NCI-H2196 (cell line): ENCODE data around the gene CERCAM.
A peak's percentile ranks its signal among the peaks of the same experiment; 100 is the strongest.

ENCODE experiments used
- DNase-seq: peaks from one replicate; lab custom pipeline; 2025; ENCODE audit not compliant: unreplicated experiment; lab: John Stamatoyannopoulos, UW

CERCAM gene

DNA sequence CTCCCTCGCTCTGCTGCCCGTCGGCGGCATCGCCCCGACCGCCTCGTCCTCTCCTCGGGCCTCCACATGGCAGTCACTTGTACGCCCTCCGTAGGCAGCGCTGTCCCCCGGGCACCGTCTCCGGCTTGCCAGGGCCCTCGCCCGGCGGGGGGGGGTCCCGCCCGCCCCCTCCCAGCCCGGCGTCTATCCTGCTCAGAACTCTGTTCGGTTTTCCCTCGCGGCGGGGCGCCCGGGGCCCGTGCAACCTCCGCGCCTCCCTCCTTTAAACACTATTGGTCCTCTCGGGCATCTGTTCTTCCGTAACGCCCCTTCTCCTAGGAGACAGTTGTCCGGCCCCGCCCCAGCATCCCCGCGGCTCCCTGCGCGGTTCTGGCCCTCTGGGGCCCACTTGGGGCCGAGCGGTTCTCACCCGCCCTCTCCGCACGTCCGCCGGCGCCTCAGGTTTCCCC is 36.0 kb downstream of the CERCAM start:
- DNase-seq: peak; percentile 77

DNA sequence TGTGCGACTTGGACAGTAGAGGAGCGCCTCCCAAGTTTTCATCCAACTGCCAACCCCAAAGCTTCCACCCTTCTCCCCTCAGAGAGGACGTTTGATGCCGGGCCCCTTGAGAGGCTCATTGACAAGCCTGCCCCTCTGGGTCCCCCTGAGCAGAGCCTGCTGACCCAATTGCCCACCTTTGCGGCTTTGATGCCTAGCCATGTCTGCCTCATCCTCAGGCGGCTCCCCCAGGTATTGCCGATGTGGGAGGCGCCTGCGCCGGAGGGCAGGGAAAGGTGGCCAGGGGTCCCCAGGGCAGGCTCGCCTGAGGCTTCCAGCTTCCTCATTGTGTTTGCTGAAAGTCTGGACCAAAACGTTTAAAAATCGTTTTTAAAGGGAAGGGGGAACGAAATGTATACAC is 36.5 kb downstream of the CERCAM start:
- no peak for DNase-seq

DNA sequence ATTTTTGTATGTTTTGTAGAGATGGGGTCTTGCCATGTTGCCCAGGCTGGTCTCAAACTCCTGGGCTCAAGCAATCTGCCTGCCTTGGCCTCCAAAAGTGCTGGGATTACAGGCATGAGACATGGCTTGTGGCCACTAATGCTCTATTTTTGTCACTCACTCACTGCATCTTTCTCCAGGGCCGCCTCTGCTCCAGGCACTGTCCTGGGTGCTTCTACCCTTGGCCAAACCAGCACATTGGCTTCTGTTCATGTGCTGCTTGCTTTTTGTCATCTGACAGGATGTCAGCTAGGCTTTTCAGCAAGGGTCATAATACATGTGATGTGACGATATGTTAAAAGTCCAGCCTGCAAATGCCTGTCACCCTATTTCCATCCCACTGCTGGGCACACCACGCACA is 38.4 kb downstream of the CERCAM start:
- no peak for DNase-seq

DNA sequence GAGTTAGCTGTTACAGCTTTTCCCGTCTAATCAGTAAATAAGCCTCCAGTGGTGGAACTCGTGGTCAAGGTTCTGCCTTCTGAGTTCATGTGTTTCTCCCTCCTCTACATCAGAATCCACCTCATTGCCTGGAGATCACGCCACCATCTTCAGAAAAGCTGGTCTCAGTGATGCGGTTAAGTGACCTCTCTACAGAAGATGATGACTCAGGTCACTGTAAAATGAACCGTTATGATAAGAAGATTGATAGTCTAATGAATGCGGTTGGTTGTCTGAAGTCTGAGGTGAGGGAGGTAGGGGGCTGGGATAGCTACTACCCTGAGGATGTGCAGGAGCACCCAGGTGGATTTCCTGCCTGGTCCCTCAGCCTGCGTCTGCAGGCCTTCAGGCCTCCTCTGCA is 48.4 kb downstream of the CERCAM start:
- DNase-seq: no peak

DNA sequence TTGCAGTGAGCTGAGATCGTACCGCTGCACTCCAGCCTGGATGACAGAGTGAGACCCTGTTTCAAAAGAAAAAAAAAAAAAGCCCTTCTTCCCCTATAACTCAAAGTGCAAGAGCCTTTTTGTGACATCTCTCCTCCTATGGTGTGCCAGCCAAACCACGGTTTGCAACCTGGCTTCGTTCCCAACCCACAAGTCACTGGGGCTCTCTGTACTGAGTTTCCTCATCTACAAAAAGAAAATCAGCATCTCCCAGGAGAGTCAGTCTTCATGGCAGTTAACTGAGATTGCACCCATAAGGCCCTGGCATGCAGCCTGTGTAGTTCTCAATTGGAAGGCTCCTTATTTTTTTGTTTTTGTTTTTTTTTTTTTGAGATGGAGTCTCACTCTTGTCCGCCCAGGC is 49.9 kb downstream of the CERCAM start:
- DNase-seq: peak; percentile 26

DNA sequence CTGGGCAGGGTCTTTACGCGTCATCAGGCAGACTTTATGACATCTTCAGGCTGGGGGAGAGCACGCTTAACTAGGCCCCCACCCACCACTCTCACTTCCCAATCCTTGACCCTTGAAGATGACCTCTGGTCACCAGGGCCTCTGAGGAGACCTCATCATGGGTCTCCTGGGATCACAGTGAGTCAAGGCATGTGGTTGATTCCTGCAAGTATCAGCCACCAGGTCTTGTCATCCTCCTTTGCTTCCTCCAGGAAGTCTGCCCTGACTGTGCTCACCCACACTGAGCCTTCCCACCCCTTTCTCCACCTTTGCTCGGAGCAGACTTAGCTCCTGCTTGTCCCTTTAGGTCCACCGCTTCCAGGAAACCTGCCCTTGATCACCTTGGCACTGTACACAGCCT is 52.4 kb downstream of the CERCAM start:
- DNase-seq: no peak

DNA sequence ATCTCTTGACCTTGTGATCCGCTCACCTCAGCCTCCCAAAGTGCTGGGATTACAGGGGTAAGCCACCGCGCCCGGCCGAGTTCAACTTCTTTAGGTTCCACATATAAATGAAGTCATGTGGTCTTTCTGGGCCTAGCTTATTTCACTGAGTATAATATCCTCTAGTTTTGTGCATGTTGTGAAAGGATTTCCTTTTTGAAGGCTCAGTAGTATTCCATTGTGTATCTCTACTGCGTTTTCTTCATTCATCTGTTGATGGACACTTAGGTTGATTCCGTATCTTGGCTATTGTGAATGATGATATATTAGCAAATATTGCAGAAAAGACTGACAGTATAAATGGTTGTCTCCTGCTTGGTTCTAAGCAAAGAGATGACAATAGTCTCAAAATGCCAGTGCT is 55.2 kb downstream of the CERCAM start:
- no peak for DNase-seq

DNA sequence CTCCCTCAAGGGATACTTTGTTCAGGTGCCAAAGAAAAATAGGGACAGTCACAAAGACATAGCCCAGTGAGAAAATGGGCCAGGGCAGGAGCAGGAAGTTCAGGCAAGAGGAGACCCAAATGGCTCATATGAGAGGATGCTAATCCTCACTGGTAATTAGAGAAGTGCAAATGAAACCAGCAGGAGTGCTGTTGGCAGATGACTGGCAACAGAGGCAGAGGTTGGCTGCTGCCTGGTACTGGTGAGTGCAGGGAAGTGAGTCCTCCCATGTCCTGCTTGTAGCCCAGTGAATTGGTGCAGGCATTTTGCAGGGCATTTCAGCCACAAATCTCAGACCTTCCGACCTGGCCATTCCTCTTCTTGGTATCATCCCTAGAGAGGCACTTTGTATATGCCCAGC is 58.6 kb downstream of the CERCAM start:
- DNase-seq: no peak

DNA sequence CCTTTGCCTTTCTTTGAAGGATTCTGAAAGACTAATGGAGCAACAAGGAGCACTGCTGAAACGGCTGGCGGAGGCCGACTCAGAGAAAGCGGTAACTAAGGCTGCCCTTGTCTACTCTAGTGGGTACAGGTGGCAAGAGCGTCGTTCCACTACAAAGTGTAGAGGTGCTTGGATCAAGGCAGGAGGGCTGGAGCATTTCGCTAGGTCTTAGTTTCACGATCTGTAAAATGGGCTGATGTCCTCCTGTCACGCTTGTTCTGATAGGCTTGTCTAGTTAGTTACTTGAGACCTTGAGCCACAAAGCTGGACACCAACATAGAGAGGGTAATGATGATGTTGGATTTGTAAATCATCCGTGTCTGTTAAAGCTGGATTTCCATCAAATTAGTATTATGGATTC is 60.9 kb downstream of the CERCAM start:
- DNase-seq: no peak

DNA sequence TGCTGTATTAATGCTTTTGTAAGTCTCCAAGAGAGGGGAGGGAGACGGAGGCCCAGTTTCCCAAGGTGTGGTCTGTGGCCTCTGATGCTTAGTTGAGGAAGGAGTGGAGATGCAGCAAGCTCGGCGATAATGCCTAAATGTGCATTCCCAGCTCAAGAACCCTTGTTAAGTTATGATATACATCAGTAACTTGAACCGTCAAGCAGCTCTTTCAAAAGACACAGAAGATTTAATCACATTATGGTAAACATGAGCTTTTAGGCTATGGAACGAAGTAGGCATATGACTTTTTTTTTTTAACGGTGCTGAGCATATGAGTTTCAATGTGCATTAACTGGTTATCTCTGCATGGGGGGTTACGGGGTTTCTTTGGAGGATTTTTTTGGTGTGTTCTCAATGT is 61.5 kb downstream of the CERCAM start:
- no peak for DNase-seq

DNA sequence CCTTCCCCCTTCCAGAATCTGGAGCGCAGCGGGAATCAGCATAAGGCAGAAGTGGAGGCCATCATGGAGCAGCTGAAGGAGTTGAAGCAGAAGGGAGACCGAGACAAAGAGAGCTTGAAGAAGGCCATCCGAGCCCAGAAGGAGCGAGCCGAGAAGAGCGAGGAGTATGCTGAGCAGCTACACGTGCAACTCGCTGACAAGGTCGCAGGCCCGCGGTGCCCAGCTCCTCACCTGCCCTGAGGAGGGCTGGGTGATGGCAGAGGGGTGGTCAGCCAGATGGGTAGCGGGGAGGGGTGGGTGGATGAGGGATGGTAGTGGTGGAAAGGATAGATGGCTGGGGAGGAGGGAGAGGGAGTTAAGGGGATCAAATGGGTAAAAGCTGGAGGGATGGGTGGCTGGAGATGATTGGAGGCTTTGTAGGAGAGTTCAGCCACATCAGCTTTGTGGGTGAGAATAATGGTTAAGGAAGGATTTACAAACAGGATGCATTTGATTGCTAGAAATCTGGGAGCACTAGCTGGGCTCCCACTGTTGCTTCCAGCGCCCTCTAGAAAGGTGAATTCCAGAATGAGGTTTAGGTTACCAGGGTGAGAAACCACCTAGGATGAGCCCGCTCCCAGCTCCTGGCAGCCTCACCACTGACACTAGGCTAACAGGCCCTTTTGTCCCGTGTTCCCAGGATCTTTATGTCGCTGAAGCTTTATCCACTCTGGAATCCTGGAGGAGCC is 64.2 kb downstream of the CERCAM start:
- DNase-seq: no peak

DNA sequence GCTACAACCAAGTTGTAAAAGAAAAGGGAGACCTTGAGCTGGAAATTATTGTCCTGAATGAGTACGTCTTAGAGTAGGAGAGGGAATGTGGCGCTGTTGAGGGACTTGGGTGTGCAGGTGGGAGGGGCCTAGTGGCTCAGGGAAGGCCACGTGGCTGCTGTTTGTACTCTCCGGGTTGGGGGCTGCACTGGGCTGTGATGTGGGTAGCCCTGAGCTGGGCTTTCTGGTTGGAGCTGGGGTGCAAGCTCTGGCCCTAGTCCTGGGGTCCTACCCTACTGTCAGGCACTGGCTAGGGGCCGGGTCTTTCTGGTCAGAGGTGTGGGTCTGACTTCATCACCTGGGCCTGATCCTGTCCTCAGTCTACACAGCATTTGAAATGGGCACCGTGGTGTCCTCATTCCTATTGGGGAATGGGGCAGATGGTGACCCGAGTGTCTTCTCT is 64.8 kb downstream of the CERCAM start:
- no peak for DNase-seq

DNA sequence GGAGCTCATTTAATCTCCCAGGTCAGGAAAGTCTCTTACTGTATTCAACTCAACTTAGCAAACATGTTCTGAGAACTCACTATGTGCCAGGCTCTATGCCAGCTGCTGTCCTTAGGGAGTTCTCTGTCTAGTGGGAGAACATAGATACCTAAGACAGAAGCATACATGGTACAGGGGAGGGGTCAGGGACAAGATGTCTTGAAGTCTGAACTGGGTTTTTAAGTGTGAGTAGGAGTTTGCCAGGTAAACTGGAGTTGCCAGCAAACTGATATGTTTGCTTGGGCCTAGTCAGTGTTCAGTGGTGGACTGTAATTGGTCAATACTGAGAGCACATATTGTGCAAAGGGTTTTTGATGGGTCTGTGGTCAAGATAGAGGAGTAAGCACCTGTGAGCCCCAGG is 65.5 kb downstream of the CERCAM start:
- DNase-seq: no peak
